ENCODE data around the gene ABCA4.

GRCh38 chr1:94084547-94084946 lies 36.4 kb downstream of the ABCA4 start:
- TF ChIP-seq TAF1 (IDR thresholded peaks at IDR 0.05; ENCODE audit: low read depth) (no peak), TEAD4 (IDR thresholded peaks at IDR 0.05) (no peak), MAX (IDR thresholded peaks at IDR 0.05) (no peak), RAD21 (IDR thresholded peaks at IDR 0.05; ENCODE audit: low read depth) (no peak), YY1 (IDR thresholded peaks at IDR 0.05; ENCODE audit: low read depth) (no peak), CEBPB (IDR thresholded peaks at IDR 0.05) (no peak), NFIC (IDR thresholded peaks at IDR 0.05) (no peak), CREB1 (IDR thresholded peaks at IDR 0.05; ENCODE audit: low read depth) (no peak), EP300 (IDR thresholded peaks at IDR 0.05; ENCODE audit: borderline replicate concordance) (no peak)
